Ureter (tissue), 1 donor: Measurements from ENCODE around the gene TPI1. TPM values are rescaled to one million over a fixed set of nuclear protein-coding genes. Genes with fewer than 3 reads are reported as not detected.
"Not testable (repeated sequence)": the region's sequence is repeated elsewhere in the genome, so short reads cannot be mapped to it uniquely, and the experiment has no call there.

ENCODE experiments used
- DNase-seq: peaks from one replicate; pipeline ENCODE4 v3.0.0-alpha.2; 2020; ENCODE audit warnings: low spot score
- total RNA-seq: library from RNA; stranded (reverse); gene quantifications from one replicate; pipeline ENCODE4 v1.2.4, GENCODE V29; 2023
- donor health status: DM: yes; HTN: yes; CAD: no.

The TPI1 gene
- total RNA-seq, 1 donor from 2014 or later, result 418 TPM

DNA sequence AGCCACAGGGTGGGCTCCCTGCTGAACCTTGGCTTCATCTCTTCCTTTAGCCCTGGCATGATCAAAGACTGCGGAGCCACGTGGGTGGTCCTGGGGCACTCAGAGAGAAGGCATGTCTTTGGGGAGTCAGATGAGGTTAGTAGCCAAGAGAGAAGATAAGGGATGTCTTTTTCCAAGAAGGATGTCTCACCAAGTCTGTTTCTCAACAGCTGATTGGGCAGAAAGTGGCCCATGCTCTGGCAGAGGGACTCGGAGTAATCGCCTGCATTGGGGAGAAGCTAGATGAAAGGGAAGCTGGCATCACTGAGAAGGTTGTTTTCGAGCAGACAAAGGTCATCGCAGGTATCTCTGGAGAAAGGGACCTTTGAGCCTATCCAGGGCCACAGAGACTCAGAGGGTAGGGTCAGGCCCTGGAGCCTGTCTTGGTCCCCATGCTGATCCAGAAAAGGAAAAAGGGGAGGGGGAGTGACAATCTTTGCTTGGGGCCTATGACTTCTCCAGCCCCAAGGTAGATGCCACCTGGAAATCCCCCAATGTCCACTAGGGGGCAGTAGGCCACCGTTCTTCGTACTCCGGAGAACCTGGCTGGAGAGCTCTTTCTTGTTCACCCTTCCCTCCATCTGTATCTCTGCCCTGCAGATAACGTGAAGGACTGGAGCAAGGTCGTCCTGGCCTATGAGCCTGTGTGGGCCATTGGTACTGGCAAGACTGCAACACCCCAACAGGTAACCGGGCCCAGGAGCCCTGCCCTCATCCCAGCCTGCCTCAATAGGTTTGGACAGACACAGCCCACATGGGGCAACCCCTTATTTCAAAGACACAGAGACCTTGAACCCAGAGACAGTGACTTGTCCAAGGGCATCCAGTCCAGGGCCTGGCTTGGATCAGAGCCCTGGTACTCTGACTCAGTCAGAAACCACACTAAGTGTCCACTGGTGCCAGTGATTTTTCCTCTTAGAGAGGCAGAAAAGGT is 2.0 kb downstream of the TPI1 start:
- peak; percentile 88 for DNase-seq

DNA sequence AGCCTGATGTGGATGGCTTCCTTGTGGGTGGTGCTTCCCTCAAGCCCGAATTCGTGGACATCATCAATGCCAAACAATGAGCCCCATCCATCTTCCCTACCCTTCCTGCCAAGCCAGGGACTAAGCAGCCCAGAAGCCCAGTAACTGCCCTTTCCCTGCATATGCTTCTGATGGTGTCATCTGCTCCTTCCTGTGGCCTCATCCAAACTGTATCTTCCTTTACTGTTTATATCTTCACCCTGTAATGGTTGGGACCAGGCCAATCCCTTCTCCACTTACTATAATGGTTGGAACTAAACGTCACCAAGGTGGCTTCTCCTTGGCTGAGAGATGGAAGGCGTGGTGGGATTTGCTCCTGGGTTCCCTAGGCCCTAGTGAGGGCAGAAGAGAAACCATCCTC is 3.0 kb downstream of the TPI1 start:
- DNase-seq, result not testable (repeated sequence)

DNA sequence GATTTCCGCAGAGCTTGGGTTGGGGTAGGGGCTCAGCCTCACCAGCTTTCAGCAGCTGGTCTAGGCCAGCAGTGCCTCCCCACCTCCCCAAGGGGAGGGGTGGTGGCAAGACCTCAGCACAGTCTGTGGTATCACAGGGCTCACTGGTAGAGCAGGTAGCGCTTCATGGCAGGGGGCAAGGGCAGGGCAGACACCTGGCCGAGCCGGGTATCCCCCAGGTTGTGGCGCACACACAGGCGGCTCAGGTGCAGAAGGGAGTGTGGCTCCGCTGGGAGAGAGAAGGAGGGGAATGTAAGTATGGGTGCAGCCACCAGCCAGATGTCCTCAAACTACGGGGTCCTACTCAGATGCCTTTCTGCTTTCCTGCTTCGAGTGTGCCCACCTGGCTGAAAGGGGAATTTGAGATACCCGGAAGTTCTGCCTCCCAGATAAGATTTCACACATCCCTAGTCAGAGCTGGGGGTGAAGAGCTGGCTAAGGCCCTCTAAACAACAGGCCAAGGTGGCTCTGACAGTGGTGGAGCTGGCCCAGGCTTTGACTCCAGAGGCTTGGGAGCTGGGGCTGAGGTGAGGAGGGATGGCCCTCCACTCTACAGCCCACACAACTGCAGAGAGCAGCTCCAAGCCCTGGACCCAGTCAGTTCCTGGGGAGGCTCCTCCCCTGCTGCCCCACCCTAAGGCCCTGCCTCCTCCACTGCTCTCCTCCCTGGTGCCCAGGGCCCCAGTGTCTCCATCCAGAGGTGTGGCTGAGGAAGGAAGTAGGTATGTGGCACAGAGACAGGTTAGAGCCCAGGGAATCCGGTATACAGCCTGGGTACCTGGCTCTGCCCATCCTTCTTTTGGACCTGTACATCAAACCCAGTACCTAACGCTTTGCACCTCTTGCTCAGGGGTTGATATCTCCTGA is 4.0 kb downstream of the TPI1 start:
- no peak for DNase-seq

DNA sequence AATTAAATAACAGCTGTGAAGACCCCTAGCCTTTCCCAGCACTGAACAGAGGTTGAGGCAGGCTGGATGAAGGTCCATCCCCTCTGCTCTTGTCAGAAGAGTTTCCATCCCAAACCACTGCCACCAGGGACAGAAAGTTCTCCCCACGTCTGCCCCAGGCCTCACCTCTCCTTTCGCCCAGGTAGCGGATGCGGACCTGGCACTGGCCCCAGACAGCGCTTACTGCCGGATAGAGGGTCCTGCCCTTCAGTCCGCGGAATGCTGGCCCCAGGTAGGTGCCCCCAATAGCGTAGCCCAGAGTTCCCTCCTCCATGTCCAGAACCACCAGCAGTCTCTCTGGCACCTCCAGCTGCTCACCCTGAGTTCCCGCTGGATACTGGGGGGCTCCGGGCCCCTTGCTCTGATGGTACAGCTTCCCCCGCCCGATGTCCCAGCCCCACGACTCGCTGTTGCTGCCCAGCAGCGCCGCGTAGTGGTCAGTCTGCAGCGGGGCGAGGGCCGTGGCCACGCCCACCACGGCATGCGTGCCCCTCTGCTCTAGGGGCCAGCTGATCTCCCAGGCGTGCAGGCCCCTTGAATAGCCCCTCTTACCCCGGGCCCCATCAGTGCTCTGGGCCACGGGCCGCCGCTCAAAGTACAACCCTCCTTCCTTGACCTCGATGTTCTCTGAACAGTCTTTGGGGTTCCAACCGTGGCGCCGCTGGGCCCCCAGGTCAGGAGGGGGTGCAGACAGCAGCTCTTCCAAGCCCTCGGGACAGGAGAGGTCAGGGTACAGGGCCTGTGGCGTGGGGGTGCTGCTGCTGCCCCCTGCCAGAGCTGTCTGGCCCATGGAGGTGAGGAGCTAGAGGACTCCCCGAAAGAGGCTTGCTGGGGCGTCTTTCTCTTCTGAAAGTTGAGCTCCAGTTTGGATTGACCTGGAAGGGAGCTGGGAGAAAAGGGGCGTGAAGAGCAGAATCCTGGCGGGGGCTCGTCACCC is 5.0 kb downstream of the TPI1 start:
- DNase-seq, result peak; percentile 84

DNA sequence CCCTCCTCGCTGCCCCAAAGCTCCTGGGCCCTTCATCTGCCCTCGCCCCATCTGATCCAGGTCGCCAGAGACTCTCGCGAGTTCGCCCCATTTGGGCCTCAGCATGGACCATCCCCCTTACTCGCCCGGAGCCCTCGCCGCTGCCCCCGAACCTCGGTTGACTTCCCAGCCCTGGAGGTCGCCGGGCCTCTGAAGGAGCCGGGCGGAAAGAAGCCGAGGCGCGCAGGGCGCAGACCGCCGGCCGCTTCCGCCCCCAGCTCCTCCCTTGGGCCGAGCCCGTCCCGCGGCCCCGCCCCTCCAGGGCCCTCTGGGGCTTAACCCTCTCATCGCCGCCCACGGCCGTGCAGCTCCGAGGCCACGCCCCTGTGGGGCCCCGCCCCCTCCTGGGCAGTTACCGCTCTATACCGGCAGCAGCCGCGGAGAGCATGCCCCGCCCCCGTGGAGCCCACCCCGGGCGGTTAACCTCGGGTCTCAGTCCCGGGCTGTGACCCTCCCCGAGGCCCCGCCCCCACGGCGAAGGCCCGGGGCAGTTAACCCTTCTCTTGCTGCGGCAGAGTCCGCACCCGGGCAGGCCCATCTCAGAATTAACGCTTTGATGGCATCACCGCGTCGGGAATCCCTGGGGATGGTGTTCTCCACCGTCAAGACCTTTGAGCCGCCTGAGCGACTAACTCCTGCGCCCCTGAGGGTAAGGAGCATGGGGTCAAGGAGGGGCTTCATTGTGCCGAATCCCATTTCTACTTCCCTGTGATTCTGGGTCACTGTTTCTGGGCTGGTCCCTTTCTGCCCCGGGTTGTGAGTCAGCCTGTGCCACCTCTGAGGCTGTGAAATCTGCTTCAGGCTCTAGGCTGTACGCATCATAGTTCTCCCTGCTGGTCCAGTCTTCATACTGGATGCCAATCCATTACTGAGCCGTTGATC is 6.0 kb downstream of the TPI1 start, which contains the start of gene SPSB2:
TSS of gene SPSB2 (minus strand) at position 210 of the 921 bp plus-strand sequence. CDS start 402 bp downstream, outside the sequence.
- peak; percentile 97 for DNase-seq

DNA sequence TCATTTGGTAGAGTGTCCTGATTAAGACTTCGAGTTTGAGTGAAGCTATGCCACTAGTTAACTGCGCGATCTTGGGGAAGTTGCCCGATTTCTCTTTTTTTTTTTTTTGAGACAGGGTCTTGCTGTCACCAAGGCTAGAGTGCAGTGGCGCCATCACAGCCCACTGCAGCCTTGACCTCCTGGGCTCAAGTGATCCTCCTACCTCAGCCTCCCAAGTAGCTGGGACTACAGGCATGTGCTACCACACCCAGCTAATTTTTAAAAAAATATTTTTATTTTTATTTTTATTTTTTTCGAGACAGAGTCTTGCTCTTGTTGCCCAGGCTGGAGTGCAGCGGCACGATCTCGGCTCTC is 6.7 kb downstream of the TPI1 start:
- not testable (repeated sequence) for DNase-seq

DNA sequence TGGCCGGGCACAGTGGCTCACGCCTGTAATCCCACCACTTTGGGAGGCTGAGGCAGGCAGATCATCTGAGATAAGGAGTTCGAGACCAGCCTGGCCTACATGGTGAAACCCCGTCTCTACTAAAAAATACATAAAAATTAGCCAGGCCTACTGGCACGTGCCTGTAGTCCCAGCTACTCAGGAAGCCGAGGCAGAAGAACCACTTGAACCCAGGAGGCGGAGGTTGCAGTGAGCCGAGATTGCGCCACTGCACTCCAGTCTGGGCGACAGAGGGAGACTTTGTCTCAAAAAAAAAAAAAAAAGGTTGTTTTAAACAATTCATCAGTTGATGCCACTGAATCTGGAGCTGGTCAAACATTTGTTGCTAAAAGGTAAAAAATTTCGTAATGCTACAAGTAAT is 12.5 kb downstream of the TPI1 start:
- DNase-seq, result not testable (repeated sequence)

DNA sequence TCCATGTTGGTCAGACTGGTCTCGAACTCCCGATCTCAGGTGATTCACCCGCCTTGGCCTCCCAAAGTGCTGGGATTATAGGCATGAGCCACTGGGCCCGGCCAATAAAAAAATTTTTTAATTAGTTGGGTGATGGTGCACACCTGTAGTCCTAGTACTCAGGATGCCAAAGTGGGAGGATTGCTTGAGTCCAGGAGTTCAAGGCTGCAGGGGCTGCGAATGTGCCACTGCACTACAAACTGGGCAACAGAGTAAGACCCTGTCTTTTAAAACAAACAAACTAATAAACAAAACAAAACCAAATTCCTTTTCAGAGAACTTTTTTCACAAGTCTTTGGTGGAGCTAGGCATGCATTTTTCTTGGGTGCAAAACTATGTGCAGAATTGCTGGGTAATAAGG is 15.9 kb downstream of the TPI1 start:
- DNase-seq, result no peak

DNA sequence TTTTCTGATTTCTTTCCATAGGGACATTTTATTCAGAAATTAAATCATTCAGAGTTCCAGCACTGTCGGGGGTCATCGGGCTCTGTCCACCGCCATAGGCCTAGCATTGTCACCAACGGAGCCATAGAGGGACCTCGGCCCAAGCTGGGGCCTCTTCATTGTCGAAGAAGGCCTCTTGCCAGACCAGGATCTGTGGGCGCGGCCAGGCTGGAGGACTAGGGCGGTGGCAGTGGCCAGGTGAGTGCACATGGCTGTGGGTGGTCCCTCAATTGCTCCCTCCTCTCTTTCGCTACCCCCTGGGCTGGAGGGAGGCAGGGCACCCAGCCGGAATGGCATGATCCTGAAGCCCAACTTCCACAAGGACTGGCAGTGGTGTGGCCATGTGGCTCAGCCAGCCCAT is 16.4 kb downstream of the TPI1 start:
- no peak for DNase-seq

DNA sequence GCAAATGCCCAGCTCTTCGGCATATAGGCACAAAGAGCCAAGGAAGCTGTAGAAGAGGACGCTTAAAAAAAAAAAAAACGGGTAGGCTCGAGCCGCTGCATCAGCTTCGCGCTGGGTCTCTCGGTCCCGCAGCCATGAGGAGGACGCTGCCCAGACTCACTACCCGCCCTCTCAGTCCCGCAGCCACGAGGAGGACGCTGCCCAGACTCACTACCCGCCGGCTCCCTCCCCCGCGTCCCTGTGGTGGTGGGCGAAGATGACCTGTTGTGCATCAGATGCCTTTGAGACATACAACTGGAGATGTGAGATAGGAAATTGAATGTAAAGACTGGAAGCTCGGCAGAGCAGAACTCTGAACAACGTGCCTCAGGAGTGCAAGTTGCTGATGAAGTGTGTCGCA is 17.2 kb downstream of the TPI1 start:
- DNase-seq, result no peak

DNA sequence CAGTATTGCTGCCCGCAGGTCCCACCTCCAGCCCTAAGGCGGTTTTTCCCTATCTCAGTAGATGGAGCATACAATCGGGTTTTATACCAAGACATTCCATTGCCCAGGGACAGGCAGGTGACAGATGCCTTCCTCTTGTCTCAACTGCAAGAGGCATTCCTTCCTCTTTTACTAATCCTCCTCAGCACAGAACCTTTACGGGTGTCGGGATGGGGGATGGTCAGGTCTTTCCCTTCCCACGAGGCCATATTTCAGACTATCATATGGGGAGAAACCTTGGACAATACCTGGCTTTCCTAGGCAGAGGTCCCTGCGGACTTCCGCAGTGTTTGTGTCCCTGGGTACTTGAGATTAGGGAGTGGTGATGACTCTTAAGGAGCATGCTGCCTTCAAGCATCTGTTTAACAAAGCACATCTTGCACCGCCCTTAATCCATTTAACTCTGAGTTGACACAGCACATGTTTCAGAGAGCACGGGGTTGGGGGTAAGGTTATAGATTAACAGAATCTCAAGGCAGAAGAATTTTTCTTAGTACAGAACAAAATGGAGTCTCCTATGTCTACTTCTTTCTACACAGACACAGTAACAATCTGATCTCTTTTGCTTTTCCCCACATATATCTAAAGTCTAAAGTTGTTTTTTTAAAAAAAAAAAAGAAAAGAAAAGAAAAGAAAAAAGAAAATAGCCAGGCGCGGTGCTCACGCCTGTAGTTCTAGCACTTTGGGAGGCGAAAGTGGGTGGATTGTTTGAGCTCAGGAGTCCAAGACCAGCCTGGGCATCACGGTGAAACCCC is 19.1 kb downstream of the TPI1 start:
- not testable (repeated sequence) for DNase-seq

DNA sequence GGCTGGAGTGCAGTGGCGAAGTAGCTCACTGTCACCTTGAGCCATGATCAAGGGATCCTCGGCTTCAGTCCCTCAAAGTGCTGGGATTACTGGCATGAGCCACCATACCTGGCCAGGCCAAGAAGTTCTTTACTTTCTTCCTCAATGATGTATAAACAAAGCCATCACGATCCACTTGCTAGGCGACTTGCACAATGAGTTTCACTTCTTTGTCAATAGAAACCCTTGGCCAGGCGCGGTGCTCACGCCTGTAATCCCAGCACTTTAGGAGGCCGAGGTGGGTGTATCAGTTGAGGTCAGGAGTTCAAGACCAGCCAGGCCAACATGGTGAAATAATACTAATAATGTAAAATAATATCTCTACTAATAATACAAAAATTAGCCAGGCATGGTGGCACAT is 20.1 kb downstream of the TPI1 start:
- DNase-seq, result no peak

DNA sequence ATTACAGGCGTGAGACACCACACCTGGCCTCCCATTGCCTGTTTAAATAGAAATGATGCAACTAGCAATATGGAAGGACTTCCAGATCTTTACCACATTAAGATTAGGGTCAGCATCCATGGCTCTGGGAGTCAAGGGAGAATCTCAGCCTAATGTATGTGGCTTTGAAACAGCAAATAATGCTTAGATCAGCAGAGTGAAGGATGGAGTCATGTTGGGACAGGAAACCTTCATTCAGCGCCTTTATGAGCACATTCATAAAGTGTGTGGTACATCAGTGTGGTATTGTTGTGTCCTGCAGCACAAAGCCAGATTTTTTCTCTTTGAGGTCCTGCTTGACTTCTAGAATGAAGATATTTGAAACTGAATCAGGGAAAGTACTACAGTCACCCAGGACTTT is 21.0 kb downstream of the TPI1 start:
- no peak for DNase-seq

DNA sequence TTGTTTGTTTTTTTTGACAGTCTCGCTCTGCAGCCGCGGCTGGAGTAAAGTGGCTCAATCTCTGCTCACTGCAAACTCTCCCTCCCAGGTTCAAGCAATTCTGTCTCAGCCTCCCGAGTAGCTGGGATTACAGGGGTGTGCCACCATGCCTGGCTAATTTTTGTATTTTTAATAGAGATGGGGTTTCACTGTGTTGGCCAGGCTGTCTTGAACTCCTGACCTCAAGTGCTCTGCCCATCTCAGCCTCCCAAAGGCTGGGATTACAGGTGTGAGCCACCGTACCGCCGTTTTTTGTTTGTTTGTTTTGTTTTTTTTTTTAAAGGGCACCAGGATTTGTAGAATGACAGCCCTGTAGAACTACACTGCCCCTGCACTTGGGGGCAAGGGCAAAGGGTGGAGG is 21.5 kb downstream of the TPI1 start:
- not testable (repeated sequence) for DNase-seq

DNA sequence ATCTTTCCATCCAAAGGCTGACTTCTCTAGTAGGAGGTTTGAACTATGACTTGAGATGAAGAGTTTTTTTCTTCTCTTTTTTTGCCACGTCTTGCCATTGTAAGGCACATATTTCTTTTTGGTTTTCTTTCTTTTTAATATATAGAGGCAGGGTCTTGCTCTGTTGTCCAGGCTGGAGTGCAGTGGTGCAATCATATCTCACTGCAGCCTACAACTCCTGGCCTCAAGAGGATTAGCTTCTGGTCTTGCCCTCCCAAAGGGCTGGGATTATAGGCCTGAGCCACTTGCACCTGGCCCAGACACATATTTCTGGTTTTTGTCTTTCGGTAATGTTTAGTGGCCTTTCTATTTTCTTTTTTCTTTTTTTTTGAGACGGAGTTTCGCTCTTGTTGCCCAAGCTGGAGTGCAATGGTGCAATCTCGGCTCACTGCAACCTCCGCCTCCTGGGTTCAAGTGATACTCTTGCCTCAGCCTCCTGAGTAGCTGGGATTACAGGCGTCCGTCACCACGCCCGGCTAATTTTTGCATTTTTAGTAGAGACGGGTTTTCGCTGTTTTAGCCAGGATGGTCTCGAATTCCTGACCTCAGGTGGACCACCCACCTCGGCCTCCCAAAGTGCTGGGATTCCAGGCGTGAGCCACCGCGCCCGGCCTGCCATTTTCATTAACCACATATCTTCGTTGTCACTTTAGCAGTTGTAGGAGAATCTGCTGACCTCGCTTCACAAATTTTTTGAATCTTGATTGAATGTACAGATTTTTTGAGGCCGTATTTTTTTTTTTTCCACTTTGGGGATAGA is 22.6 kb downstream of the TPI1 start:
- DNase-seq, result not testable (repeated sequence)

DNA sequence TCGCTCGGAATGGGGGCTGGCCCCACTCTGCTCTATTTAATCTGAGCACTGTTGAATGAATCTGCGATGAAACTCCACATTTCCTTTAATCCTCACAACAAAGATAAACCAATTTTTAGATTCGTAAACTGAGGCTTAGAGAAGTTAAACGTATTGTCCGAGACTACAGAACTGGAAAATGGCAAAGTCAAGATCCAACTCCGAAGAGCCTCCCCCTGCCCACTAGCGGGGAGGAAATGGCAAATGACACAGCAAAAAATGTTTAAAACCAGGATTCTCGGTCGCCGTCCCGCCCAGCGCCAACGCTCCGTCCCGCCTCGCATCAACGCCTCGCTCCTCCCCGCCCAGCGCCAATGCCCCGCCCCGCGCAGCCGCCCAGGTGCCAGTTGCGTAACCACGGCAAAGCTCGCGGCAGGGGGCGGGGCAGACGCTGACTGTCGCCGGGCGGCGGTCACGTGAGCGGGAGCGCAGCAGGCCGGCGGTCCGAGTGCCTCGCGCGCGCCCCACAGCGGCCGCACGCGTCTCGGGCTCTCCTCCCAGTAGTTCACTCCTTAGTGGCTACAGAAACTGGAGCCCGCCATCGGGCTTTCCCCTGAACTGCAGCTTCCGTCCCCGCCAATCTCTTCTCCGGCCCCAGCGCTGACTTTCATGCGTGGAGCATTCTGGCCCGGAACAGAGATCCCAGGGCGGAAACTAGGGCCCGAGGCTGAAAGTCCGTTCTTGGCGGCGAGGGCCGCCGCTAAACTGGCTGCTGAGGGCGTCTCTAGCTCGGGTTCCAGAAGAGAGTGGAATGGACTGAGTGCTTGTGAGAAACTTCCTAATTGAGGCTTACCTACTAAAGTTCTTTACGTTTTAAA is 23.7 kb downstream of the TPI1 start:
- DNase-seq, result peak; percentile 98

DNA sequence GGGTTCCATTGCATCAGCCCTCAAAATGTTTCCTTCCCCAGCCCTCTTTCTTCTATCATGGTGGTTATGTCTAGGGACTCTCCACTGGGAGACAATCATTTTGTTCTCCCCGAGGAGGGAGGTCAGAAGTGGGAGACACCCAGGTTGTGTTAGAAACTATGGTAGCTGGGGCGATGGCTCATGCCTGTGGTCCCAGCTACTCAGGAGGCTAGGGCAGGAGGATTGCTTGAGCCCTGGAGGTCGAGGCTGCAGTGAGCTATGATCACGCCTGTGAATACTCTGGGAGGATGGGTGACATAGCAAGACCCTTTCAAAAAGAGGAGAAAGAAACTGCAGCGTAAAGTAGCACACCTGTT is 24.3 kb downstream of the TPI1 start:
- DNase-seq, result no peak

DNA sequence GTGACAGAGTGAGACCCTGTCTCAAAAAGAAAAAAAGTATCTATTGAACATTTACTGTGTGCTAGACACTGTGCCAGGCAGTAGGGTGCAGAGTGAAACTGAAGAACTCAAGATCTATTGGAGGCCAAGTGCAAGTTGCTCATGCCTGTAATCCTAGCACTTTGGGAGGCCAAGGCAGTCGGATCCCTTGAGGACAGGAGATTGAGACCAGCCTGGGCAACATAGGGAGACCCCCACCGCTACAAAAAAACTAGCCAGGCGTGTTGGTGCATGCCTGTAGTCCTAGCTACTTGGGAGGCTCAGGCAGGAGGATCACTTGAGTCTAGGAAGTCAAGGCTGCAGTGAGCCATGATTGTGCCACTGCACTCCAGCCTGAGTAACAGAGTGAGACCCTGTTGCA is 25.4 kb downstream of the TPI1 start:
- DNase-seq, result not testable (repeated sequence)
